Activated CD4-positive, alpha-beta T cell treated with anti-CD3 and anti-CD28 coated beads, Interleukin-2, amount 10 ng/mL, durations not matched to agents 24 days and 14 days (primary cell): Measurements from ENCODE around the gene ZBTB7B. TPM values are rescaled to one million over a fixed set of nuclear protein-coding genes. Genes with fewer than 3 reads are reported as not detected.

Source experiments
- DNase-seq: peaks from one replicate; pipeline ENCODE4 v3.0.0; 2022
- H3K27ac Mint-ChIP-seq: one replicate; pipeline ENCODE4 v1.8.0; 2022; ENCODE audit warnings: mild to moderate bottlenecking, mixed read lengths
- H3K27me3 Mint-ChIP-seq: one replicate; pipeline ENCODE4 v1.8.0; 2022; ENCODE audit warnings: mixed read lengths
- H3K36me3 Mint-ChIP-seq: one replicate; pipeline ENCODE4 v1.8.0; 2022; ENCODE audit warnings: low read depth, mild to moderate bottlenecking, mixed read lengths
- H3K4me1 Mint-ChIP-seq: one replicate; pipeline ENCODE4 v1.8.0; 2021; ENCODE audit warnings: mixed read lengths
- H3K4me3 Mint-ChIP-seq: one replicate; pipeline ENCODE4 v1.8.0; 2022; ENCODE audit warnings: mild to moderate bottlenecking, moderate library complexity, mixed read lengths
- H3K9me3 Mint-ChIP-seq: one replicate; pipeline ENCODE4 v1.8.0; 2021; ENCODE audit warnings: mixed read lengths
- intact Hi-C: fragments of 100-400 bp; cut with micrococcal nuclease; formaldehyde crosslinking; loops from one replicate; pipeline ENCODE4 v1.15.1; 2023
- total RNA-seq: library from RNA; stranded (reverse); gene quantifications from 2 replicates; pipeline ENCODE4 v1.2.3, GENCODE V29; 2022

ZBTB7B gene
- total RNA-seq, 1 donor from 2014 or later, result 150 TPM

GRCh38 chr1:155007251-155007828 is 4.7 kb downstream of the ZBTB7B start:
- H3K27ac Mint-ChIP-seq, result peak overlapping the region; percentile 96
- intact Hi-C loops, result loop anchor here (5.0 kb wide), 1 partner anchor 260 kb away; no protein-coding TSS in a partner anchor
- H3K9me3 Mint-ChIP-seq, result no peaks in the 10 kb centered on the region
- H3K4me3 Mint-ChIP-seq, result peak overlapping the region; percentile 99
- DNase-seq, result peak; percentile 70
- peaks cover 53% of the 10 kb centered on the region for H3K4me1 Mint-ChIP-seq
- H3K27me3 Mint-ChIP-seq, result no peaks in the 10 kb centered on the region
- H3K36me3 Mint-ChIP-seq, result peaks cover 44% of the 10 kb centered on the region

GRCh38 chr1:155008015-155008941 is 5.7 kb downstream of the ZBTB7B start:
- H3K36me3 Mint-ChIP-seq, result peaks cover 54% of the 10 kb centered on the region
- no peaks in the 10 kb centered on the region for H3K27me3 Mint-ChIP-seq
- peak overlapping the region; percentile 96 for H3K27ac Mint-ChIP-seq
- H3K4me1 Mint-ChIP-seq, result peaks cover 63% of the 10 kb centered on the region
- no peaks in the 10 kb centered on the region for H3K9me3 Mint-ChIP-seq
- peak overlapping the region; percentile 97 for H3K4me3 Mint-ChIP-seq
- DNase-seq, result peak; percentile 92
- intact Hi-C loops, result loop anchor here (1.0 to 5.0 kb wide), 2 partner anchors 8 to 261 kb away; no protein-coding TSS in a partner anchor

GRCh38 chr1:155009221-155009711 is 6.7 kb downstream of the ZBTB7B start:
- peaks cover 66% of the 10 kb centered on the region for H3K4me1 Mint-ChIP-seq
- no peaks in the 10 kb centered on the region for H3K27me3 Mint-ChIP-seq
- no peaks in the 10 kb centered on the region for H3K9me3 Mint-ChIP-seq
- intact Hi-C loops, result loop anchor here (1.0 to 5.0 kb wide), 2 partner anchors 8 to 262 kb away; no protein-coding TSS in a partner anchor
- peak; percentile 76 for DNase-seq
- H3K4me3 Mint-ChIP-seq, result peak overlapping the region; percentile 97
- peak overlapping the region; percentile 96 for H3K27ac Mint-ChIP-seq
- H3K36me3 Mint-ChIP-seq, result peaks cover 58% of the 10 kb centered on the region

GRCh38 chr1:155009742-155010141 is 7.1 kb downstream of the ZBTB7B start:
- Mint-ChIP-seq H3K27me3 (no peaks in the 10 kb centered on the region), H3K36me3 (peaks cover 58% of the 10 kb centered on the region), H3K4me1 (peaks cover 62% of the 10 kb centered on the region), H3K27ac (peak overlapping the region; percentile 96), H3K4me3 (peak overlapping the region; percentile 97), H3K9me3 (no peaks in the 10 kb centered on the region)
- DNase-seq, result no peak
- intact Hi-C loops, result loop anchor here (1.0 to 5.0 kb wide), 2 partner anchors 8 to 262 kb away; no protein-coding TSS in a partner anchor

- H3K4me3 Mint-ChIP-seq, result peak overlapping the region; percentile 97
- DNase-seq, result peak; percentile 84
- no peaks in the 10 kb centered on the region for H3K9me3 Mint-ChIP-seq
- peaks cover 58% of the 10 kb centered on the region for H3K4me1 Mint-ChIP-seq
- intact Hi-C loops, result no loop called here
- H3K36me3 Mint-ChIP-seq, result peaks cover 58% of the 10 kb centered on the region
- no peaks in the 10 kb centered on the region for H3K27me3 Mint-ChIP-seq
- peak overlapping the region; percentile 96 for H3K27ac Mint-ChIP-seq
Observed at GRCh38 chr1:155010211-155010918, 7.8 kb downstream of the ZBTB7B start.

GRCh38 chr1:155011004-155011416 is 8.4 kb downstream of the ZBTB7B start:
- Mint-ChIP-seq H3K27me3 (no peaks in the 10 kb centered on the region), H3K4me1 (peaks cover 58% of the 10 kb centered on the region), H3K9me3 (no peaks in the 10 kb centered on the region), H3K4me3 (peak overlapping the region; percentile 97), H3K27ac (peak overlapping the region; percentile 82), H3K36me3 (peaks cover 62% of the 10 kb centered on the region)
- intact Hi-C loops, result no loop called here
- DNase-seq, result peak; percentile 56

GRCh38 chr1:155011437-155012025 is 8.9 kb downstream of the ZBTB7B start:
- Mint-ChIP-seq H3K4me3 (peak overlapping the region; percentile 97), H3K27me3 (no peaks in the 10 kb centered on the region), H3K27ac (peak overlapping the region; percentile 89), H3K36me3 (peaks cover 64% of the 10 kb centered on the region), H3K4me1 (peaks cover 58% of the 10 kb centered on the region), H3K9me3 (no peaks in the 10 kb centered on the region)
- intact Hi-C loops, result no loop called here
- DNase-seq, result no peak

GRCh38 chr1:155012026-155012546 is 9.5 kb downstream of the ZBTB7B start:
- intact Hi-C loops, result no loop called here
- Mint-ChIP-seq H3K36me3 (peaks cover 66% of the 10 kb centered on the region), H3K4me1 (peaks cover 57% of the 10 kb centered on the region), H3K27ac (peak overlapping the region; percentile 89), H3K9me3 (no peaks in the 10 kb centered on the region), H3K27me3 (no peaks in the 10 kb centered on the region), H3K4me3 (peak overlapping the region; percentile 97)
- DNase-seq, result peak; percentile 82

- intact Hi-C loops, result no loop called here
- peak overlapping the region; percentile 89 for H3K27ac Mint-ChIP-seq
- H3K27me3 Mint-ChIP-seq, result no peaks in the 10 kb centered on the region
- H3K9me3 Mint-ChIP-seq, result no peaks in the 10 kb centered on the region
- H3K4me3 Mint-ChIP-seq, result peak overlapping the region; percentile 97
- H3K36me3 Mint-ChIP-seq, result peaks cover 72% of the 10 kb centered on the region
- DNase-seq, result no peak
- peaks cover 53% of the 10 kb centered on the region for H3K4me1 Mint-ChIP-seq
Observed at GRCh38 chr1:155012776-155013602, 10.4 kb downstream of the ZBTB7B start.

GRCh38 chr1:155013632-155014031 is 11.0 kb downstream of the ZBTB7B start:
- peak; percentile 82 for DNase-seq
- no peaks in the 10 kb centered on the region for H3K9me3 Mint-ChIP-seq
- peak overlapping the region; percentile 89 for H3K27ac Mint-ChIP-seq
- peaks cover 71% of the 10 kb centered on the region for H3K36me3 Mint-ChIP-seq
- H3K27me3 Mint-ChIP-seq, result no peaks in the 10 kb centered on the region
- intact Hi-C loops, result no loop called here
- peaks cover 49% of the 10 kb centered on the region for H3K4me1 Mint-ChIP-seq
- H3K4me3 Mint-ChIP-seq, result peak overlapping the region; percentile 97

- Mint-ChIP-seq H3K9me3 (no peaks in the 10 kb centered on the region), H3K27me3 (no peaks in the 10 kb centered on the region), H3K4me3 (peak overlapping the region; percentile 78), H3K4me1 (peaks cover 56% of the 10 kb centered on the region), H3K36me3 (peaks cover 72% of the 10 kb centered on the region), H3K27ac (no peak overlapping the region)
- intact Hi-C loops, result no loop called here
- DNase-seq, result peak; percentile 59
Observed at GRCh38 chr1:155014709-155015508, 12.3 kb downstream of the ZBTB7B start.
